HG03520 (cell line): Measurements from ENCODE around the gene S1PR5.
"Not testable (repeated sequence)": the region's sequence is repeated elsewhere in the genome, so short reads cannot be mapped to it uniquely, and the experiment has no call there.

Experiments used
- ATAC-seq: cut with Tn5 transposase; IDR thresholded peaks from one replicate; pipeline ENCODE4 v1.9.1; 2021; ENCODE audit warnings: mild to moderate bottlenecking, moderate library complexity; ENCODE audit not compliant: unreplicated experiment

S1PR5 gene, protein sequence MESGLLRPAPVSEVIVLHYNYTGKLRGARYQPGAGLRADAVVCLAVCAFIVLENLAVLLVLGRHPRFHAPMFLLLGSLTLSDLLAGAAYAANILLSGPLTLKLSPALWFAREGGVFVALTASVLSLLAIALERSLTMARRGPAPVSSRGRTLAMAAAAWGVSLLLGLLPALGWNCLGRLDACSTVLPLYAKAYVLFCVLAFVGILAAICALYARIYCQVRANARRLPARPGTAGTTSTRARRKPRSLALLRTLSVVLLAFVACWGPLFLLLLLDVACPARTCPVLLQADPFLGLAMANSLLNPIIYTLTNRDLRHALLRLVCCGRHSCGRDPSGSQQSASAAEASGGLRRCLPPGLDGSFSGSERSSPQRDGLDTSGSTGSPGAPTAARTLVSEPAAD

DNA sequence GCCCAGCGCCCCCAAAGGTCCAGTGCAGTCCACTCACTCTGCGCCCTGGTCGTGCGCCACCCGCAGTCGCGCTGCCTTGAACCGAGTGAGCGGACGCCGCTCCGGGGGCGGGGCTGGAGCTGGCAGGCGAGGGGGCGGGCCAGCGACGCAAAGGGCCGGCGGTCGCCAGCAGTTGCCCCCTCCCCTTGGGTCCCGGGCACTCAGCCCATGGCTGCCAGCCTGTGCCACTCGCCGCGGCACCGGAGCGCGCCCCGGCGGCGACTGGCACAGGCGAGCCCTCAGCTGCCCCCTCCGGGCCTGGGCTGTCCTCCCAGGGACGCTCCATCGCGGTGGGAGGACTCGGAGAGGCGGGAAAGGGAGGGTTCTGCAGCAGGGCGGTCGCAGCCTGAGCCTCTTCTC is at the start of gene S1PR5:
Gene S1PR5, minus strand, starts transcription at position 87 of the 399 bp plus-strand sequence. CDS start 2,436 bp downstream, outside the sequence.
- no peak for ATAC-seq

DNA sequence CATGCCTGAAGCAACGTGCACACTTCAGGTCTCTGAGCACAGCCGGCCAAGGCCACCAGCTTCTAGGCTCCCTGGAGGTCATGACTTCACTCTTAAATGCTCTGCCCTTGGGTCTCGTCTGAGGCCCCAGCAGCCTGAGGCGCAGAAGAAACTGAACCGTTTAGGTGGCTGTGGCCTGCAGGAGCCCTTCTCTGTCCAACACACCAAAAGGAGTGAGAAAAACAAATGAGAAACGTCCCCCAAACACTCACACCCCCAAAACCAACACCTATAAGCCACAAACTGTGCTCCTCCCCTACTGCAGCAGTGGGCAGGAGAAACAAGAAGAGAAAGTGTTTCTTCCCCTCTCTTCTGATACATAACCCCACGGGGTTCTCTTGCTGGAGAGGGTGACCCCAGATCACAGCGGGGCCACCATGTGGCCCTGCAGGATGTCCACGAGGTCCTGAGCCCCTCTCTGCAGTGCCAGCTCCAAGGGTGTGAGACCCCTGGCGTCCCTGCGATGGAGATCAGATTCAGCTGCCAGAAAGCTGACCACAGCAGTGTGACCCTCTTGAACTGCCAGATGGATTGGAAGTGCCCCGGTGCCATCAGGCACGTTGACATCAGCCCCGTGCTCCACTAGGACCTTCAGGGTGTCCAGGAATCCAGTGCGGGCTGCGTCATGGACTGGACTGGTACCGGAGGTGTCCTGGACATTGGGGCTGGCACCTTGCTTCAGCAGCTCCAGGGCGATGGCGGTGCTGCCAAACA is 49.6 kb upstream of the S1PR5 start:
- ATAC-seq = no peak

DNA sequence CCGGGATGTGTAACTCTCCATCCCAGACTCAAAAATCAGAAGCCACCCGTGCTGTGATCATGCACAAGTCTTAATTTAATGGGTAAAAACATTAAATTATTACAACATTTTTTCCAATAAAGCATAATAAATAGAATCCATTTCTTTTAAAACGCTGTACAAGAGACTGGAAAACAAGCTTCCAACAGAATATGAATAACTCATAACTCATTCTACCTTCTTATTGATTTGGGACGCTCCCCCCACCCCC is 49.1 kb upstream of the S1PR5 start:
- no peak for ATAC-seq

DNA sequence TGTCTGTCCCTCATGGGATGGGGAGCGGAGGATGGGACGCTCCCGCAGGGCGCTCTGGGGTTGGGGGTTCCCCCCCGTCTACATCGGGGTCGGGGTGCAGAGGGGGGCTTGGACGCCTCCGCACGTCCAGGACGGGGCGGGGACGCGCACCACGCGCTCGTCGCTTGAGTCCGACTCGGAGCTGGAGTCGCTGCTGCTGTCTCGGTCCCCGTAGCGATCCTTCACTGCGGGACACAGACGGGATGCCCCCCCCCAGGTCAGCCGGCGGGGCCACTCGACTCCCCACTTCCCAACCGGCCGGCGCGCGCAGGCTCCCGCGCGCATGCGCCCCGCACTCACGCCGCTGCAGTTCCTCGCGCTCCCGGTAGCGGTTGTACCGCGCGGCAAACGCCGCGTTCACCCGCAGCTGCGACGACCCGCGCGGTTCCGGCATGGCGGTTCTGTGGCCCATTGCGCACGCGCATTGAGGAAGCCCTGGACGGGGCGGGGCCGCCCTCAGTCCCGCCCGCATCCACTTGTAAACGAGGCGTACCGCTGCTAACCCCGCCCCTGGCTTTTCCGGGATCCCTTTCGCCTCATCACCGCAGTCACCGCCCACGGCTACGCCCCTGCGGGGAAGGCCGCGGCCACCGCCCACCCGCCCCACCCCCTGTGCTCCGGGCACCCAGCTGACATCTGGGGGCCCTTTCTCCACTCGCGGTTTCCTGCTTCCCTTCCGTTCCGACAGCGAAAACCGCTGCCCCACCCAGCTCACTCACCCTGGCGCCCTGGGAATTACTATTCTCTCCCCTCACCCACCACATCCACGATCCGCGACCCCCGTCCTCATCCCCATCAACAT is 48.5 kb upstream of the S1PR5 start, which contains the start of gene KRI1:
Gene KRI1, minus strand, starts transcription at position 444 of the 841 bp plus-strand sequence. Its CDS starts 11 bp downstream, at position 433.
- peak; percentile 40 for ATAC-seq

DNA sequence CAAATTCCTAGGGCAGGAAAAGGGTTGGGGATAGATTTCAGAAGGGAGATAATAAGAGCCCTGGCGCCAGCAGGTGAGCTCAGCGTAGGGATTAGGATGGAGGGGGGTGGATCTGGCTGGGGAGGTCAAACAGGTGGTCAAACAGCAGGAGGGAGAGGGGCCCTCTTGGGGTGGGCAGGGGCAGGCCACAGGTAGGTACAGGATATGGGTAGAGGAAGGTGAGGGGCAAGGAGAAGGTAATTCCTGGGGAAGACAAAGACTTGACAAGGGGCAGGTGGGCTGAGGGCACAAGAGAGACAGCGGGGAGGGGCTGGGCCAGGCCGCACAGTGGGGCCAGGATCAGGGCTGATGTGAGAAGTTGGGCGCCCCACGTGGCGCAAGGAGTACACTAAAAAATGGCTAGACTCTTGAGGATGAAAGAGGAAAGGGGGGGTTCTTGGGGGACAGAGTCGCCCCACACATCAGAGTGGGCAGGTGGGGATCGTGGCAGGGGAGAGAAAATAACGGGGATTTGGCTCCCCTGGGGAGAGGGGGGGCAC is 47.9 kb upstream of the S1PR5 start:
- ATAC-seq = no peak

DNA sequence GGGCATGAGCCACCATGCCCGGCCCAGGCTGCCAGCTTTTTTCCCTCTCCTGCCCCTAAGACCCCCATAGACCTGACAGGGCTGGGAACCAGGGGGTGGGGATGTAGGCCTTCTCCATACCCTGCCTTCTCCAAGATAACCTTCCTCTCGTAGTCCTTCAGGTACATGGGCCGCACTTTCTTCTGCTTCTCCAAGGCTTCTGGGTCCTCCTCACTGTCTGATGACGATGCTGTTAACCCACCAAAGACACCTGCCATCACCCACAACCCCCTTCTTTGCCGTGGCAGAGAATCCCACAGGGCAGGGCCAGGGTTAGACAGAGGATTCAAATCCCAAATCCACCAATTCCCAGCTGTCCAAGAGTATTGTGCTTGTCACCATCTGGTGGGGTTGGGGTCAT is 45.4 kb upstream of the S1PR5 start:
- ATAC-seq = no peak

DNA sequence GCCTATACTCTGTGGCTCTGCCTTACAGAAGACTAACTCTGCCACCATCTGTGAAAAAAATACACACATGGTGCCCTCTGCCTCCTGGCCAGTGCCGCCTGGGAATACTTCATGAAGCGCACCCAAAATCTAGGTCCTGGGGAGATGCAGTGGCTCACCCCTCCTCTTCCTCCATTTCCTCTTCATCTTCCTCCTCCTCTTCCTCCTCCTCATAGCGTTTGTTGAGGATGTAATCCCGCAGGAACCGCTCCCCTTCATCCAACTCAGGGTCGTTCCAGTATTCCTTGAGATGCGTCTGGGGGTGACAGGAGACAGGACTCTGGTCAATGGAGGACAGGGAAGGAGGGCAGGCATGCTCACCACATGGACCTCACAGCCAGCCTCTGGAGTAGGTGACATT is 42.9 kb upstream of the S1PR5 start:
- ATAC-seq = no peak

DNA sequence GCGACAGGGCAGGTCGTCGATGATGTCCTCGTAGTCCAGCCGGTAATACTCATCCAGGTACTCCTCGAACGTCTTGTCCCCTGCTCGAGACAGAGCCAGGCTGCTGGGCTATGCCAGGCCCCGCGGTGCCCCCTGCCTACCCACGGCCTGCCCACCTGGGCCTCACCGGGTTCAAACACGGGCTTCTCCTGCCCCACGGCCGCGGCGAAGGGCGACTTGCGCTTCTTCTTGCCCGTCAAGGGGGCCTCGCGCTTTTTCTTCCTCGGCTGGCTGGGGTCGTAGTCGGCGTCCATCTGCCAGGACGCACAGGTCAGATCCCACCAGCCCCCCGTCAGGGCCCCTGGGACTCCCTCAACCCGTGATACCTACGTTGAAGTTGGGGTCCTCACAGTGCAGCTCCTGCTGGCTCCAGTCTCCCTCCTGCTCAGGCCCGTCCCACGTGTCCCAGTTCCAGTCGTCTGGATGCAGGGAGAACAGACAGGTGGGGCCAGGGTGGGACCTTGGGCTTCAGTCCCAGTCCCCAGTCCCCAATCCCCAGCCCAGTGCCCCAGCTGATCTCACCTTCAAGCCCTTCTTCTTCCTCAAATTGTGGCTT is 40.5 kb upstream of the S1PR5 start:
- ATAC-seq = no peak

DNA sequence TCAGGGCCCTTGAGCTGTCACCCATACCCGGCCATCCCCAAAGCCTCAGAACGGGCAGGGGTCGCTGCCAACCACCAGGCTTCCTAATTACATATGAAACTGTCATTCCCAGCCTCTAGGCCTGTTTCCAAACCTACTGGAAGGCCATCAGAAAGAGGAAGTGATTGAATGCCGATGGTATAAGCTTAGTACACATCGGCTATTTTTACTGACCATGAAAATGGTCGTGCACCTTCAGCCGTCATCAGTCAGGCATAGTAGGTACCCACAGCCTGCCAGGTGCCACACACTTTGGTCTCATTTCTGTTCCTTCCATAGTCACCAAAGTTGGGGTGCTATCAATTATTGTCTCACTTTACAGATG is 38.3 kb upstream of the S1PR5 start:
- no peak for ATAC-seq

DNA sequence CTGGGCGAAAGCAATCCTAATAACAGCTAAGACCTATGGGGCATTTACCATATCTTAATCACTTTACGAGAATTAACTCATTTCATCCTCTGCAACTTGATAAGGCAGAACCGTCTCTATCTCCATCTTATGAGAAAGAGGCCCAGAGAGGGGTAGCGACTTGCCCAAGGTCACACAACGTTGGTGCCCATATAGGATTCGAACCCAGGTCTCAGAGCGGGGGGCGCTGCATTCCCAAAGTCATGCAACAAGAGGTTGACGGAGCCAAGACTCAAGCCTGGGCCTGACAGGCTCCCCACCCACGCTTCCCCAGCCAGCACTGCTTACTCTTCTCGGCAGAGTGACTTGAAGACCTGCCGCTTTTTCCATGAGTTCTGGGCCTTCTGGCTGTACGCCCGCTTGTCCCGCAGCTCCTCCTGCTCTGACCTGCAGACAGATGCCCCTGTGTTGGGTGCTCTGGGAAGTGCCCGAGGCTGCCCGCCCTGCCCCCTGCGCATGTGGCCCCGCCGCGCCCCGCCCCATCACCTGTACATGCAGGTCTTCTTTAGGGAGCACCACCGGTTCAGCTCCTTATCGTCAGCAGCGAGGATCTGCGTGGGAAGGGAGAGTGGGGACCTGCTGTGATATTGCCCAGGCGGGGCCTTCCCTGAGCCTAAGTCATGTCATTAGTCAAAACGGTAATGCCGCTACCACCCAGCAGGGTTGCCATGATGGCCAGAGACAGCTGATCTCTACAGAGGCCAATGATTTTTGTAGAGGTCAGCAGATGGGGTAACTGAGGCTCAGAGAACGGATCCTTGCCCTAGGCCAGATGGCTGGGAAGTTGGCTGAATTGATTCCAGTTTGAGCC is 37.7 kb upstream of the S1PR5 start:
- ATAC-seq = no peak

DNA sequence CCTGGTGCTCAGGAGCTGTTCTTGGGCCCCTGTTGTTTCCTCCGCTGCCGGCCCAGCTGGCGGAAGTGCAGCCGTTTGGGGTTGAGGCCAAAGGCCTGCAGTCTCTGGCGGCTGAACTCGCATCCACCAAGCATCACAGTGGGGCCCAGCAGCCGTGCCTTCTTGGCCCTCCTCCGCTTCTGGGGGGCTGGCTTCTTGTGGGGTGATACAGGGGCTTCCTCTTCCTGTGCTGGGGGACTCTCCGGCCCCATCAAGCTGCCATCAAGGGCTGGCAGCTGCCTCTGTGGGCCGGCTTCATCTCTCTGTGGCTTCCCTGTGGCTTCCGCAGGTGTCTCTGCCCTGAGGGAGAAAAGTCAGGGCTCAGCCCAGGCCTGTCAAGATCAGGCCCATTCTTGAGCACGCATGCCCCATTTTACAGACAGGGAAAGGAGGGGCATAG is 36.7 kb upstream of the S1PR5 start:
- no peak for ATAC-seq

DNA sequence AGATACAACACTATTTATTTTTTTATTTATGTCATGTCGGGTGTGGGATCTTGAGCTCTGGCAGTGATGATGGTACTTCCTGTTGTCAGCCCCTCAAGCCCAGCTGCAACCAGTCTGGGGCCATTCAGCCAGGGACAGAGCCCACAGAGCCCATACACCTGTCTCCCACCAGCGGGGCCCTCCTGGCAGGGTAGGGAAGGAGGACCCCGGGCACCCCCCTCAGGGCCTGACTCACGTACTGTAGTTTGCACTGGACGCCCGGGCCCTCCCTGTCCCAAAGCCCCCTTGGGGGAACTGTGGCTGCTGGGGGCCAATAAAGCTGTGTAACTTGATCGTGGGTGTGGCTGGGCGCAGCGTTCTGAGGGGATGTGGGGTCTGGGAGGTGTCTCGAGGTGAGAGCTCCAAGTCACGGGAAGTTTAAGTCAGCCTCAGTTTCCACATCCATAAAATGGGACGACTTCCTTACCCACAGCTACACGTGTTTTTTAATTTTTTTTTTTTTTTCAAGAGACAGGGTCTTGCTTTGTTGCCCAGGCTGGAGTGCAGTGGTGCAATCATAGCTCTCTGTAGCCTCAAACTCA is 35.9 kb upstream of the S1PR5 start:
- no peak for ATAC-seq

DNA sequence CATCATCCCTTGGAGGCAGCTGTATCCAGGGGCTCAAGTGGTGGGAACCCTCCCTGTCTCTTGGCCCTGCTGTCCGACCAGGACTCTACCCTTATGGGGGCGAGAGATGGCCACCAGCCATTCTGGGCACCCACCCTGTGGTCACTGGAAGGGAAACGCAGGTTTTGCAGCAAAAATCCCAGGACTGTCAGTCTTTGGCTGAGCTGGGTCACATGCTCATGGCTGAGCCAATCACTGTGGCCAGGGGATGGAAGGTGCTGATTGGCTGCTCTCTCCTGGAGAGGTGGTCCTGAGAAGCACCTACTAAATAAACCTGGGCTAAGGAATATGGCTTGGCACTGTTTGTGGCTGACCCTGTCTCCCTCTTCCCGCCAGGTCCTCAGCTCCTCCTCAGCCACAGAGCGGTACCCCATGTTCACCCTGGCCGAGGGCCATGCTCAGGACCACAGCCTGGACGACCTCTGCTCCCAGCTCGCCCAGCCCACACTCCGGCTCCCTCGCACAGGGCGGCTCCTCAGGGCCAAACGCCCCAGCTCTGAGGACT is 35.3 kb upstream of the S1PR5 start:
- no peak for ATAC-seq

DNA sequence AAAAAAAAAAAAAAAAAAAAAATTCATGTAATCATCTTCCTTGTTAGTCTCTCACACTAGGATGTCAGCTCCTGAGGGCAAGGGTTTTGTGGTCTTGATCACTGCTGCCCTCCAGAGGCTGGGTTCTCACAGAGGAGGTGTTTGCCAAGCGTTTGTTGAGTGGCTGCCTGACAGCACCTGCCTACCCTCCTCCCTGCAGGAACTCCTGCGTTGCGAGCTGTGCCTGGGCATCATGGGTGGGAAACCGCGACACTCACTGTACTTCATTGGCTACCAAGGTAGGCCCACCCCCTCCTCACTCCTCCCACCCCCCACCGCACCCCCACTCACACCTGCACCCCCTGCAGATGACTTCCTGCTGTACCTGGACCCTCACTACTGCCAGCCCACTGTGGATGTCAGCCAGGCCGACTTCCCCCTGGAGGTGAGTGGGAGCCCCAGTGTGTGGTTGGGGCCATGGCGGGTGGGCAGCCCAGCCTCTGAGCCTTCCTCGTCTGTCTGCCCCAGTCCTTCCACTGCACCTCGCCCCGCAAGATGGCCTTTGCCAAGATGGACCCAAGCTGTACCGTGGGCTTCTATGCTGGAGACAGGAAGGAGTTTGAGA is 34.6 kb upstream of the S1PR5 start:
- no peak for ATAC-seq

DNA sequence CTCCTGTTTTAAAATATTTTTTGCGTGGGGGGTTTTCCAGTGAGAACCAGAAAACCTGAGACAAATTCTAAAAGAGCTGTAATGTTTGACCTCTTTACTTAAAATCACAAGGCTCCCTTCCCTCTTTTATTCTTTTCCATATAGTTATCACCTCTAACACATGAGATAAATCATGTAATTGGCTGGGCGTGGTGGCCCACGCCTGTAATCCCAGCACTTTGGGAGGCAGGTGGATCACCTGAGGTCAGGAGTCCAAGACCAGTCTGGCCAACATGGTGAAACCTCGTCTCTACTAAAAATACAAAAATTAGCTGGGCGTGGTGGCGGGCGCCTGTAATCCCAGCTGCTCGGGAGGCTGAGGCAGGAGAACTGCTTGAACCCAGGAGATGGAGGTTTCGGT is 33.8 kb upstream of the S1PR5 start:
- not testable (repeated sequence) for ATAC-seq

DNA sequence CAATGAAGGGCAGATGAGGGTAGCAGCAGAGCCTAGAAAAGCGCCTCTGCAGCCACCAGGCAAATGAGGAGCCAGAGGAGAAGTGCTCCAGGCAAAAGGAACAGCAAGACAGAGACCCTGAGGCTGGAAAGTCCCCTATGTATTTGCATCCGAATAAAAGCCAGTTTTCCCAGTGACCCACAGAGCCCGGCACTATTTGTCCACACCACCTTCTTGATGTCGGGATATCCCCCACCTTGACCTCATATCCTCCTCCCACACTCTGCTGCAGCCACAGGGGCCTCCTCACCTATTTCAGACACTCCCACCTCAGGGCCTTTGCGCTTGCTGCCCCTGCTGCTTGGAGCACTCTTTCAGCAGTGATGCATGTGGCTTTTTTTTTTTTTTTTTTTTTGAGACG is 33.1 kb upstream of the S1PR5 start:
- ATAC-seq = no peak

DNA sequence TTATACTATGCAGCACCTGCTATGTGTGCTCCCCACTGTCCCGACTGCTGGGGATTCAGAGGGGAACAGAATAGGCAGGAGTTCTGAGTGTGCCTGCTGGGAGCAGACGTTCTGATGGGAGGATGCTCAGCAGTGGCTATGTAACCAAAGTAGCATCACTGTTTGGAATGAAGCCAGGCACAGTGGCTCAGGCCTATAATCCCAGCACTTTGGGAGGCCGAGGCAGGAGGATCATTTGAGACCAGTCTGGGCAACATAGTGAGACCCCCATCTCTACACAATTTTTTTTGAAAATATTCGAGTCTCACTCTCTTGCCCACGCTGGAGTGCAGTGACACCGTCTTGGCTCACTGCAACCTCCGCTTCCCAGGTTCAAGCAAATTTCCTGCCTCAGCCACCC is 32.5 kb upstream of the S1PR5 start:
- no peak for ATAC-seq

DNA sequence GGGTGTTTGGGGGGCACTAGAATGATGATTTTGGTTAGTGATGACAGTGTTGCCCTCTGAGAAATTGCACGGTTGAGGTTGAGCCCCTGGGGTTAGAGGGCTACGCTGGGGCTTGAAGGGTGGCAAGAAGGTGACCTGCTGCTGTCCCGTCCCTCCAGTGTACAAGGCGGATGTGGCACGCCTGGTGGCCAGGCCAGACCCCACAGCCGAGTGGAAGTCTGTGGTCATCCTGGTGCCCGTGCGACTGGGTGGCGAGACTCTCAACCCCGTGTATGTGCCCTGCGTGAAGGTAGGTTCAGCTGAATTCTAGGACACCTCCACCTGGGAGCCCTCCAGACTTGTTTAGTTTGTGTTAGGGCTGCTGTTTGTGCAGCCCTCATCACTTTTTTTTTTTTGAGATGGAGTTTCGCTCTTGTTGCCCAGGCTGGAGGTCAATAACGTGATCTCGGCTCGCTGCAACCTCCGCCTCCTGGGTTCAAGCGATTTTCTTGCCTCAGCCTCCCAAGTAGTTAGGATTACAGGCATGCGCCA is 31.6 kb upstream of the S1PR5 start:
- ATAC-seq = no peak

DNA sequence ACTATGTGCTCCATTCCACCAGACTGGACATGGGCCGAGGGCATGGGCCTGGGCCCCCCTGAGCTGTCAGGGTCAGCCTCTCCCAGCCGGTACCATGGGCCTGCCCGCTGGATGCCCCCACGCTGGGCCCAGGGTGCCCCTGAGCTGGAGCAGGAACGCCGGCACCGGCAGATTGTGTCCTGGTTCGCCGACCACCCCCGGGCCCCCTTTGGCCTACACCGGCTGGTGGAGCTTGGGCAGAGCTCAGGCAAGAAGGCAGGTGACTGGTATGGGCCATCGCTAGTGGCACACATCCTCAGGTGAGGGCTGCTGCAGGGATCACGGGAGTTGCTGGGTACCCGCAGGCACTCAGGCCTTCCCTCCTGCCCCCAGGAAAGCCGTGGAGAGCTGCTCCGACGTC is 29.6 kb upstream of the S1PR5 start:
- no peak for ATAC-seq
